Measurements from ENCODE around the gene RNF166. TPM values are rescaled to one million over a fixed set of nuclear protein-coding genes. Genes with fewer than 3 reads are reported as not detected.
A peak's percentile ranks its signal among the peaks of the same experiment; 100 is the strongest.

RNF166 gene, protein sequence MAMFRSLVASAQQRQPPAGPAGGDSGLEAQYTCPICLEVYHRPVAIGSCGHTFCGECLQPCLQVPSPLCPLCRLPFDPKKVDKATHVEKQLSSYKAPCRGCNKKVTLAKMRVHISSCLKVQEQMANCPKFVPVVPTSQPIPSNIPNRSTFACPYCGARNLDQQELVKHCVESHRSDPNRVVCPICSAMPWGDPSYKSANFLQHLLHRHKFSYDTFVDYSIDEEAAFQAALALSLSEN
- 22.8 TPM for total RNA-seq

DNA sequence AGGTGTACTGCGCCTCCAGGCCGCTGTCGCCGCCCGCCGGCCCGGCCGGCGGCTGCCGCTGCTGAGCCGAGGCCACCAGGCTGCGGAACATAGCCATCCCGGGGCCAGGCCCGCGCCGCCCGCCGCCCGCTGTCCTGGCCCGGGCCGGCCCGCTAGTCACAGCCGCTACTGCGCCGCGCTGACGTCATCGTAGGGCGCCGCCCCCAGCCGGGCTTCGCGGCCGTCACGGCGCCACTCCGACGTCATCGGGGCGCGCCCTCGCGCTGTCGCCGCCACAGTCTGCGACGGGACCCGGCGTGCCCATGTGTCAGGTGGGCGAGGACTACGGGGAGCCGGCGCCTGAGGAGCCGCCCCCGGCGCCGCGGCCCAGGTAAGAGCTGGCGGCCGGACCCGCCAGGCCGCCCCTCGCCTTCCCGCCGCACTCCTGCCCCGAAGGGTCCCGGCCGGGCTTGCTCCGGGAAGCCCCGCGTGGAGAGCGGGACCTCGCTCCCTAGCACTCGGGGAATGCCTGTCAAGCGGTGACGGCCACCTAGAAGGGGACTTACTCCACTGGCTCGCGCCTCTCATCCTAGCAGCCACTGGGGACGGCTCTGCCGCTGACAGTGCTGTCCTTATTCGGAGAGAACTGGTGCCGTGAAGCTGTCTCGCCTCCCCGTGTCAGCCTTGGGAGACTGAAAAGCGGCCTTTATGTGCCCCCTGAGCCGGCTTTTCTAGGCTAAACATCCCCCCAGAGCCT lies at the start of gene RNF166, which contains the start of gene CTU2:
Gene RNF166, minus strand, starts transcription at position 180 of the 736 bp plus-strand sequence. Its CDS starts 83 bp downstream, at position 97.
Gene CTU2, plus strand, starts transcription at position 275 of the 736 bp plus-strand sequence. Its CDS starts 28 bp downstream, at position 303.
- peak; percentile 89 for DNase-seq (ENCODE audit: low spot score)

DNA sequence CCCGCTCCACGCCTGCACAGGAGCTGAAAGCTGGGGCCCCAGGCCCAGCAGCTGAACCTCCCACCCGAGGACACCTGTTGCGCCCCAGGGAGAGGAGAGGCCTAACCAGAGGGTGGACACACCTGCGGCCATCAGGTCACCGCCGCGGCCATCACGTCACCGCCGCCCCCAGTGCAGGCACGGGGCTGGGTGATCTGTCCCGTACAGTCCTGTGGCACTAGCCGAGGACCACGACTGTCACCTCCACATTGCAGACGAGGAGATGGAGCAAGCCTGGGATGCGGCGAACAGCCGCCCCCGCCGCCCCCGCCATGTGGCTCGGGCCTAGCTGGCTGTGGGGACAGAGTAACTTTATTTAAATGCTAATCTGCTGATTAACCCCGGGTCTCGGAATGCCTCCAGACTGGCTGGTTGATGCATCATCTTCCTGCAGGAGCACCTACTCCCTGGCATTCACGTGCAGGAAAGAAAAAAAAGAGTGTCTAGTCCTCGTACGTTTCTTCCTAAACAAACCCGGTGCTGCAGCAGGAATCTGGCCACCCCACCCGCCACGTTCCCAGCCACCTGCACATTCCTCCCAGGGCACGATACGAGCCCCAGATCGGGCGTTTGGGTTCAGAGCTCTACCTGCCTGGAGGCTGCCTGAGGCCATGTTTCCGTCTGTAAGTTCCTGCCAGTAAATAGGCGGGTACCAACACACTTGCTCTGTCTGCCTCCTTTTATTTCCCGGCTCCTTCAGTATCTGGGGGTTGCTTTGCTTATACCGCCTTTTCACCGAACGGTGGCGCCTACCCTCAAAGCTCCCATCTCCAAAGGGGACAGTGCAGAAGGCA lies 48.9 kb upstream of the RNF166 start:
- DNase-seq (ENCODE audit: low spot score): no peak

DNA sequence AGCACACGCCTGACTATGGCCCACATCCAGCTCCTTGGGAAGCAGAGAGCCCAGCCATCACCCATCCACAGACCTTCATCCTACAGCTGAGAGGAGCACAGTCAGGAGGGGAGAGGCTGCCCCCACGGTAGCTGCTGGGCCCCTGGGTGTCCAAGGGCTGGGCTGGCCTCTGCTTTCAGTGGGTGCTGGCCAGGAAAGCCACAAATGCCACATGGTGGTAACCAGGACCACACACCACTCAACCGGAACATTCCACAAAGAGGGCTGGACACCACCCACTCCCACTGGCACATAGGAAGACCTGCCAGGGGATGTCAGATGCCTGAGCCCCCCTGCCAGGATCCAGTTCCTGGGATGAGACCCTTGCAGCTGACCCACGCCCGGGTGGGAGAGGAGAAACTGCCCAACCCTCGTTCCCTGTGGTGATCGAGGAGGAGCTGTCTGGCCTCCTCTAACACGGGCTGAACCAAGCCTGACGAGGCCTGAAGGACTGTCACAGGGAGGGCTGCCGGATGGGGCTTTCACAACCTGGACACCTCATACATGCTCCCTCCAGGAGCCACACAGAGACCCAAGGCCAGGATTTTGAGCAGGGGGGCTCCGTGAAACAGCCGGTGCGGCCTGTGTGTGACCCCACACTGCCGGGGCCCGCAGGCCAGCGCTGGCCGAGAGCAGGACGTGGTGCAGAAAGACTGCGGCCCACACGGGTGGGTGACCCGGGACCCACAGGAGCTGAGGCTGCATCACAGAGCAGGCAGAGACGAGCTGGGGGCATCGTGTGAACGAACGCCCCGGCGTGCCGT lies 48.1 kb upstream of the RNF166 start:
- DNase-seq (ENCODE audit: low spot score): no peak

DNA sequence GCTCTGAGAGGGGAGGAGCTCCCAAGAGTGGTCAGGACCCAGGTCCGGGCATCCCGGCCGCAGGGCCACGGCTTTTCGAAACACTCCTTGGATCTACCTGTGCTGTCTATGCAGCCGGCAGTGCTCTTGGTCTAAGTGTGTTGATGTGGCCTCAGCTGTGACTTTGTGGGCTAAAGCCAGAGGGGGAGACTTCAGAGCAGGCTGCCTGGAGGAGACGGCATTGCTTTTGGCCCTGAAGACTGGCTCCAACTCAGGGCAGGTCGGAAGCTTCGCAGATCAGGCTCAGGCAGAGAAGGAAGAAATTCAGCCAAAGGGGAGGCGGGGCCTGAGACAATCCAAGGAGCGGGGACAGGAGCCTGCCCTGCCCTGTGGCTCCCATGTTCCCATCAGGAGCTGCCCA lies 47.4 kb upstream of the RNF166 start:
- DNase-seq (ENCODE audit: low spot score): no peak

DNA sequence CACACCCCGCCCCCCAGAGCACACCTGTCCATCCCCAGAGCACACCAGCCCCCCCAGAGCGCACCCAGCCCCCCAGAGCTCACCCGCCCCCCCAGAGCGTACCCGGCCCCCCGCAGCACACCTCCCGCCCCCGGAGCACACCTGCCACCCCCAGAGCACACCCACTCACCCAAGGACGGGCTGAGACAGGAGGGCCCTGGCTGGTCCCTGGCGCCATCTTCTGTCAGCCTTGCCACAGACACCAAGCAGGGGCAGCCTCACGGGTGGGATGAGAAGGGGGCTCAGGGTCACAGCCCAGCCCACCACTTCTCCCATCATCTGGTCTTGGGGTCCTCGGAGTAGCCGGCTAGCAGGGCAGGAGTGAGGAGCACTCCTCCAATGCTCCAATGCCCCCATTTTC lies 47.0 kb upstream of the RNF166 start:
- DNase-seq (ENCODE audit: low spot score): no peak

DNA sequence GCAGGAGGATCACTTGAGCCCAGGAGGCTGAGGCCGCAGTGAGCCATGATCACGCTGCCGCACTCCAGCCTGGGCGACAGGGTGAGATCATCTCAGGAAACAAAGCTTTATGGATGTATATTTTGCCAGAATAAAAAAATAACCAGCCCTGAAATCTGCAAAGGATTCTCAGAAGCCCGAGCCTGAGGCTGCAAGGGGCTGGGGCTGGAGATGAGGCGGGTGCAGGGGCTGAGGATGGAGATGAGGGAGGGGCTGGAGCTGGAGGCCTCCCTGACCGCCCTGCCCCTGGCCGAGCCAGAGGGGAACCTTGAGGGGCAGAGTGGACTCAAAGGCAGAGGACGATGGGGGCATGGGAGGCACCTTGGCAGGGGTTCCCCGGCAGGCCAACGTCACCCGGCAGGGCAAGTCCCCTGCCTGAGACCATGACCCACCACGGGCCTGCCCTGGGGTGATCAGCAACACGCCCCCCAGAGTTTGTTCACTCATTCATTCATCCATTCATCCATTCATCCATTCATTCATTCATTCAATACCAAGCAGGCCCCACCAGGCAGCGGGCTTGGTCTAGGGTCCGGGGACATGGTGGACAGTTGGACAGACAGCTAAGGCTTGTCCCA lies 46.3 kb upstream of the RNF166 start:
- DNase-seq (ENCODE audit: low spot score): no peak

- DNase-seq (ENCODE audit: low spot score): no peak
These were observed 44.6 kb upstream of the RNF166 start for GRCh38 chr16:88750854-88751253.

DNA sequence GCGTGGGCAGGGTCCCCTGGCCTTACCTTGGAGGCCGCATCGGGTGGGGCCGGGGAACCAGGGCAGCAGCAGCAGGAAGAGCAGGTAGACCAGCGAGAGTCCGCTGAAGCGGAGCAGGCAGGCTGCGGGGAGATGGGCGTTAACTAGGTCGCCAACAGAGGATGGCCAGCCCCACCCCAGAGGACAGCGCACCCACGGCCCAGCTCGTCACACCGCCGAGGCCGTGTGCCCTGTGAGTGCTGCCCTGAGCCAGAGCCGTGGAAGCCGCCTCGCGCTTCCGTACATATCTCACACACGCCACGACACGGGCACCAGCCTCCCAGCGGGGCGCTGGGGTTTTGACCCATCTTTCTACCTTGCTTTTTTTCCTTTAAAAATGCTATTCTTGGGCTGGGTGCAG lies 43.1 kb upstream of the RNF166 start:
- no peak for DNase-seq (ENCODE audit: low spot score)

GRCh38 chr16:88748364-88748763 lies 42.2 kb upstream of the RNF166 start:
- DNase-seq (ENCODE audit: low spot score): no peak

- DNase-seq (ENCODE audit: low spot score): no peak
These were observed 41.5 kb upstream of the RNF166 start for GRCh38 chr16:88747588-88748301.

GRCh38 chr16:88746506-88746905 lies 40.3 kb upstream of the RNF166 start:
- DNase-seq (ENCODE audit: low spot score): peak; percentile 72

- no peak for DNase-seq (ENCODE audit: low spot score)
These were observed 38.6 kb upstream of the RNF166 start for GRCh38 chr16:88744577-88745521.

DNA sequence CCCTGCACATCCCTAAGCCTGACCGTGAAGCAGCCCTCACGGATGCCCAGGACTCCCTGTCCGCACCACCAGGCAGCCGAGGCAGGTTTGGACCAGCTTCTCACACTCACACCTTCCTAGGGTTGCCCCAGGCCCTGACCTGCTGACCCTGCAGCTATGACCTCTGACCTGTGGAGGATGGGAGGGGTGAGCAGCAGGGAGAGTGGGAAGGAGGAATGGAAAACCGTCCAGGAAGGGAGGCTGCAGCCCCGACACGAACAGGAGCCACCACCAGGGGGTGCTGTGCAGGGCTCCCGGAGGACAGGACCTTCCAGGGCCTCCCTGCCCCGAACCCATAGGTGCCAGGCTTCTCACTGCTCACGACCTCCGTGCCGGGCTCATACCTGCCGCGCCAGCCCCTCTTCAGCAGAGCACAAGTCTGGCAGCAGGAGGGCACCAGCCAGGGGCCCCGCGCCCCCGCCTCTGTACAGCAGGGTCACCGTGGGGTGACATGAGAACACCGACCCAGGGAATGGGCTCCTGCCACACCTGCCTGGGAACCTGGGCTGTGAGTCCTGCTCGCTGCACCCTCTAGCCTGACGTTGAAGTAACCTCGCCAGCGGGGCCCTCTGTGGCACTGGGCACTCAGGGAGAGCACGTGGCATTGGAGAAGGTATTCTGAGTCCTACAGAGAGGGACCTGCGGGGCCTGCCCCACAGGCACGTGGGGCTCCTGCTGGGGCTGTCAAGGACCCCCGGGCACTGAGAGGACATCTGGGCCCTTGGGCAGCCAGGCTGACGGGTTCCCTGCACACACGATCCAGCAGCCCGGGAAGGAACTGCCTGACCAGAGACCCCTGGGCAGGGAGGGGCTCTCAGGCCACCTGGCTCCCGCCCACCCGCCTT lies 37.7 kb upstream of the RNF166 start:
- DNase-seq (ENCODE audit: low spot score): peak; percentile 74

DNA sequence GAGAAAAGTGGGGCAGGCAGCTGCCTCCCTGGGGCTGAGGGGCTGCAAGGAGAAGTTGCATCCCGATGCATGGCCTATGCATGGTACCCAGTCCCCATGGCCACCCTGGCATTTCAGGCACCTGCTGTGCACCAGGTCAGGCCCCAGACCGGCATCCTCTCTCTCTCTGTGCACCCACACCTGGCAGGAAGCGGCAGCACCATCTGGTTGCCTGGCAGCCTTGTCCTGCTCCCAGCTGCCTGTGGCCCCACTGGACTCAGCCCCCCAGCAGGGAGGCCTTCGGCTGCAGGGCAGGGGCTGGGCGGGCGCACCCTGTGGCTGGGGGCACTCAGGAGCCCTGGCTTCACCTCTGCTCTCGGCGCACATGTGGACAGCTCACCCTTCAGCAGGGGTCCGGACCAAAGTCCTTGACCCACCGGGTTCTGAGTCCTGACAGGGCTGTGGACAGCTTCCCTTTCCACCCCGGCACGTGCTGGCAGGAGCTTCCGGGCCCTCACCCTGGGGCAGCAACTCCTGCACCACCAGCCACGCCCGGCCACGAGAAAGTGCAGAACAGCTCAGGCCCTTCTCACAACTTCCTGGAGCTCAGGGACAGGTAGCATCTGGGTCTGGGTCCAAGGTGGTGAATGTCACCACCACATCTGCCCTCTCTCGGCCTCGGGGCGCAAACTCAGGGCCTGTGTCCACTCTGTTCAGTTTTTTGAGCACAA lies 36.8 kb upstream of the RNF166 start:
- DNase-seq (ENCODE audit: low spot score): no peak

GRCh38 chr16:88741368-88741767 lies 35.2 kb upstream of the RNF166 start:
- no peak for DNase-seq (ENCODE audit: low spot score)

DNA sequence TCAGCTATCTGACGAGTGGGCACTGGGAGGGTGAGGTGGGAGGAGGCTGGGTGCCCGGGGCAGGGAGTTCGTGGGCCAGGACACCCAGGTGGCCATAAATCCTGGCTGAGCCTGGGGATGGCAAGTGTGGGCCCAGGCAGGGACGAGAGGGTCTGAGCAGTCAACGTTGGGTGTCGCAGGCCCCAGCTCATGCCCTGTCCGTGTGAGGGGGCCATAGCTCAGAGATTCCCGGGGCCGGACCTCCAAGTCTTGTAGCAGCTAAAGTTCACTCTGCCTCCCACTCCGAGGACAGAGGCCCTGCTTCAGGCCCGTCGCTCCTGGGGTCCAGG lies 34.5 kb upstream of the RNF166 start:
- no peak for DNase-seq (ENCODE audit: low spot score)

DNA sequence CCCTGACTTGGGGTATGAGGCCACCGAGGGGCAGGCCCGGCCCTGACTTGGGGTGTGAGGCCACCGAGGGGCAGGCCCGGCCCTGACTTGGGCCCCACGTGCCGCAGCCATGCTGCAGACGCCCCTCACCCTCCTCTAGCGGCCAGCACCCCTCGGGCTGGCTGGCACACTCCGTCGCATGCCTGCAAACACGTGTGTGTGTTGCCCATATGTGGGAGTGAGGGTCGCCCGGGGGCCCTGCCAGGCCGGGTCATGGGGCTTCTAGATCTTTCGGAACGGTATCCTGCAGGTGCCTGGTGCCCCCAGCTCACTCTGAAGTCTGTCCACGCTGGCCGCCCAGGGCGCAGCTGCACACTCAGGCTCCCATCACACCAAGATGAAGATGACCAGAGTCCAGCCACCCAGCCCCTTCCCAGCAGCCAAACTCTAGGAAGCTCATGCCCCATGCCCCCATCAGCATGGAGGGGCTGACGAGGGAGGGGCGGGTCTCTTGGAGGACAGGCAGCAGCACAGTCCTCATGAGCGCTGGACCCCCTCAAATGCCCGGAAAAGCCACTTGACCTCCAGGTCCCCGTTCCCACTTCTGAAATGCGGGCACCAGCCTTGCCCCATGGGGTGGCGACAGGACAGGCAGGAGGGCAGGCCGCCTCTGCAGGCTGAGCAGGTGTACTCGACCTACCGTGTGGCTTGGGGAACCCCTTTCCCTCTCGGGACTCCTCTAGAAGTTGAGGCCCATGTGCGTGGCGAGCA lies 33.9 kb upstream of the RNF166 start:
- DNase-seq (ENCODE audit: low spot score): no peak
